IMR-90 (cell line): Measurements from ENCODE around the gene PROCA1. TPM values are rescaled to one million over a fixed set of nuclear protein-coding genes. Genes with fewer than 3 reads are reported as not detected.
"Not testable (repeated sequence)": the region's sequence is repeated elsewhere in the genome, so short reads cannot be mapped to it uniquely, and the experiment has no call there.

Experiments
- ATAC-seq: fragments of 200-7000 bp; cut with Tn5 transposase; 2 replicates; pipeline ENCODE4 v1.9.1; 2020; ENCODE audit warnings: low read depth, mild to moderate bottlenecking, moderate library complexity
- BruUV-seq: library from RNA; stranded (reverse); fragments of 400-500 nt; replicated peaks from 2 replicates; lab custom pipeline; 2021; lab: Mats Ljungman, UMichigan
- CTCF ChIA-PET: fragments of 300-600 bp; formaldehyde crosslinking; extraction: SDS; loops from one replicate; lab custom pipeline; 2021; ENCODE audit warnings: antibody characterized with exemption; lab: Yijun Ruan, JAX
- POLR2A ChIA-PET: fragments of 300-600 bp; sonication (Branson Sonifier 250); formaldehyde crosslinking; loops from one replicate; lab custom pipeline; 2022; ENCODE audit warnings: antibody characterized with exemption; ENCODE audit not compliant: unreplicated experiment; lab: Charles Lee
- DNase-seq: peaks from one replicate; pipeline ENCODE4 v3.0.0; 2013
- H2AFZ ChIP-seq: replicated peaks from 2 replicates; pipeline ENCODE3; 2013; ENCODE audit warnings: low read length, mild to moderate bottlenecking; ENCODE audit not compliant: poor library complexity
- H2AK5ac ChIP-seq: 2 replicates; pipeline ENCODE4 v1.6.1; 2013; ENCODE audit warnings: low read depth, low read length, inconsistent platforms
- H2AK9ac ChIP-seq: replicated peaks from 2 replicates; pipeline ENCODE3; 2013; ENCODE audit warnings: mild to moderate bottlenecking, low read depth, low read length, moderate library complexity; ENCODE audit not compliant: poor library complexity
- H2BK120ac ChIP-seq: 2 replicates; pipeline ENCODE4 v1.6.1; 2013; ENCODE audit warnings: low read depth, low read length, inconsistent platforms
- H2BK15ac ChIP-seq: 3 replicates; pipeline ENCODE4 v1.6.1; 2013; ENCODE audit warnings: low read depth, low read length, inconsistent platforms
- H2BK20ac ChIP-seq: 2 replicates; pipeline ENCODE4 v1.6.1; 2013; ENCODE audit warnings: low read depth, mild to moderate bottlenecking, inconsistent platforms, low read length, moderate library complexity
- H2BK5ac ChIP-seq: 2 replicates; pipeline ENCODE4 v1.6.1; 2013; ENCODE audit warnings: mild to moderate bottlenecking, low read depth, low read length, inconsistent platforms; ENCODE audit not compliant: poor library complexity, severe bottlenecking
- H3K14ac ChIP-seq: replicated peaks from 2 replicates; pipeline ENCODE4 v1.6.1; 2013; ENCODE audit warnings: low read depth, low read length, inconsistent platforms
- H3K18ac ChIP-seq: 2 replicates; pipeline ENCODE4 v1.6.1; 2013; ENCODE audit warnings: low read depth, low read length, control low read depth
- H3K23ac ChIP-seq: 2 replicates; pipeline ENCODE4 v1.6.1; 2013; ENCODE audit warnings: low read depth, low read length, inconsistent platforms
- H3K27ac ChIP-seq: 2 replicates; pipeline ENCODE4 v1.5.1; 2013; ENCODE audit warnings: mild to moderate bottlenecking, control low read depth, low read length; ENCODE audit not compliant: insufficient read depth
- H3K27me3 ChIP-seq: 2 replicates; pipeline ENCODE4 v1.6.1; 2013; ENCODE audit warnings: low read length; ENCODE audit not compliant: control insufficient read depth, insufficient read depth
- H3K36me3 ChIP-seq: 2 replicates; pipeline ENCODE4 v1.6.1; 2013; ENCODE audit warnings: low read length, mixed read lengths; ENCODE audit not compliant: control insufficient read depth, insufficient read depth
- H3K4ac ChIP-seq: 2 replicates; pipeline ENCODE4 v1.6.1; 2013; ENCODE audit warnings: low read depth, low read length, inconsistent platforms
- H3K4me1 ChIP-seq: 2 replicates; pipeline ENCODE4 v1.6.1; 2013; ENCODE audit warnings: low read length, mixed read lengths; ENCODE audit not compliant: control insufficient read depth, insufficient read depth
- H3K4me2 ChIP-seq: 2 replicates; pipeline ENCODE4 v1.6.1; 2013; ENCODE audit warnings: low read depth, mild to moderate bottlenecking, control low read depth, low read length, moderate library complexity
- H3K4me3 ChIP-seq: 2 replicates; pipeline ENCODE4 v1.5.1; 2013; ENCODE audit warnings: low read depth, mild to moderate bottlenecking, control low read depth, low read length, moderate library complexity; ENCODE audit not compliant: insufficient read depth
- H3K56ac ChIP-seq: 2 replicates; pipeline ENCODE4 v1.6.1; 2013; ENCODE audit warnings: low read length, inconsistent platforms; ENCODE audit not compliant: insufficient read depth; ENCODE audit errors: extremely low read depth
- H3K79me1 ChIP-seq, 2 experiments: 2 replicates each; pipeline ENCODE4 v1.6.1; 2013; ENCODE audit warnings: low read length in 2 of 2, inconsistent platforms in 1 of 2, low read depth in 1 of 2
- H3K9ac ChIP-seq: 2 replicates; pipeline ENCODE4 v1.6.1; 2013; ENCODE audit warnings: low read depth, low read length, control low read depth
- H3K9me1 ChIP-seq: 2 replicates; pipeline ENCODE4 v1.6.1; 2013; ENCODE audit warnings: low read length, inconsistent platforms; ENCODE audit not compliant: insufficient read depth
- H3K9me3 ChIP-seq: 2 replicates; pipeline ENCODE4 v1.6.1; 2013; ENCODE audit warnings: low read length; ENCODE audit not compliant: control insufficient read depth, insufficient read depth
- H4K20me1 ChIP-seq: 2 replicates; pipeline ENCODE4 v1.6.1; 2013; ENCODE audit warnings: low read length, inconsistent platforms; ENCODE audit not compliant: insufficient read depth
- H4K5ac ChIP-seq: 2 replicates; pipeline ENCODE4 v1.6.1; 2013; ENCODE audit warnings: mild to moderate bottlenecking, low read depth, low read length, control low read depth
- H4K8ac ChIP-seq, 2 experiments: 2 replicates each; pipeline ENCODE4 v1.6.1; 2013; ENCODE audit warnings: low read depth in 2 of 2, low read length in 2 of 2, control low read depth in 1 of 2, inconsistent platforms in 1 of 2
- H4K91ac ChIP-seq: 2 replicates; pipeline ENCODE4 v1.6.1; 2013; ENCODE audit warnings: low read depth, low read length, inconsistent platforms; ENCODE audit not compliant: insufficient read depth
- CEBPB ChIP-seq: IDR thresholded peaks from 2 replicates; pipeline ENCODE4 v1.6.1; 2012; ENCODE audit warnings: low read depth, low read length, improper control_type of control experiment
- RAD21 ChIP-seq: IDR thresholded peaks from 2 replicates; pipeline ENCODE4 v1.6.1; 2012; ENCODE audit warnings: low read length, improper control_type of control experiment
- RCOR1 ChIP-seq: IDR thresholded peaks from 2 replicates; pipeline ENCODE4 v1.6.1; 2012; ENCODE audit warnings: mild to moderate bottlenecking, low read length, improper control_type of control experiment; ENCODE audit not compliant: insufficient replicate concordance
- SMC3 ChIP-seq: fragments of 150-350 bp; IDR thresholded peaks from 2 replicates; pipeline ENCODE4 v1.6.1; 2016; ENCODE audit warnings: low read depth, mild to moderate bottlenecking, antibody characterized with exemption, low read length, moderate library complexity
- WGBS, 2 experiments: methylation state at CpG; one replicate each; pipeline versions ENCODE4 v1.1.5 to v1.1.7; 2013; ENCODE audit warnings: missing lambda C conversion rate in 2 of 2; ENCODE audit not compliant: insufficient read length in 1 of 2; ENCODE audit errors: extremely low coverage in 2 of 2; 5-methylcytosine and 5-hydroxymethylcytosine counted together
- dilution Hi-C: fragments of 300-500 bp; cut with HindIII; formaldehyde crosslinking; loops from one replicate; pipeline ENCODE4 v1.14.3; 2018; ENCODE audit warnings: low sequenced_read_pairs; ENCODE audit not compliant: unreplicated experiment
- in situ Hi-C: fragments of 300-500 bp; cut with MboI; formaldehyde crosslinking; loops from 3 replicates; pipeline ENCODE4 v1.14.3; 2019; ENCODE audit warnings: low sequenced_read_pairs, inconsistent platforms, mixed read lengths
- intact Hi-C: fragments of 100-400 bp; cut with micrococcal nuclease; formaldehyde crosslinking; loops from 2 replicates; pipeline ENCODE4 v1.10.0; 2022
- polyA plus RNA-seq, 3 experiments: library from polyadenylated mRNA; depleted of rRNA; stranded (reverse); fragments of >200 nt; gene quantifications; 2 replicates each; pipeline ENCODE4 v1.2.3, GENCODE V29; 2012; ENCODE audit warnings: low replicate concordance in 1 of 3
- total RNA-seq: library from RNA; depleted of rRNA; stranded (reverse); fragments of >200 nt; gene quantifications from 2 replicates; pipeline ENCODE4 v1.2.3, GENCODE V29; 2012

The PROCA1 gene
- total and polyA plus RNA-seq, 2 of the 4 experiments (the other 2 are of a cell fraction) = 0.36 to 1.7 TPM

- TF ChIP-seq CEBPB (no peak), SMC3 (no peak), RAD21 (no peak), RCOR1 (no peak)
Measured at GRCh38 chr17:28661635-28662526, 49.8 kb downstream of the PROCA1 start, which contains the start of the genes SDF2 and SUPT6H (continued).

GRCh38 chr17:28659497-28659881 lies 52.2 kb downstream of the PROCA1 start:
- H2AK5ac ChIP-seq, POLR2A ChIA-PET, in situ Hi-C loops, H3K14ac ChIP-seq, H2BK20ac ChIP-seq, H3K4me2 ChIP-seq, H3K56ac ChIP-seq, H3K23ac ChIP-seq, CTCF ChIA-PET, H3K4me1 ChIP-seq, H3K18ac ChIP-seq, H4K5ac ChIP-seq, H3K27me3 ChIP-seq, dilution Hi-C loops, ATAC-seq, H3K4me3 ChIP-seq, H3K27ac ChIP-seq, BruUV-seq, H2BK5ac ChIP-seq, intact Hi-C loops, H3K9me3 ChIP-seq, H3K9ac ChIP-seq, H2AK9ac ChIP-seq, H2BK120ac ChIP-seq, DNase-seq, H4K8ac ChIP-seq, H2BK15ac ChIP-seq, H3K4ac ChIP-seq, H2AFZ ChIP-seq, H4K91ac ChIP-seq: not testable (repeated sequence)
- peaks cover 48% of the 10 kb centered on the region for H4K20me1 ChIP-seq
- peaks cover 9 to 62% of the 10 kb centered on the region in 2 experiments; a peak in 3 of 4 replicates for H3K79me1 ChIP-seq
- peaks cover 17% of the 10 kb centered on the region for H3K36me3 ChIP-seq
- H3K9me1 ChIP-seq = peaks cover 11% of the 10 kb centered on the region; the same call in 1 of the 2 replicates
- no CpG with 5 or more reads among the region's 23 CpGs for WGBS, 2 experiments

GRCh38 chr17:28658766-28659496 lies 52.8 kb downstream of the PROCA1 start:
- Histone ChIP-seq H3K79me1 (peaks cover 12 to 58% of the 10 kb centered on the region in 2 experiments; a peak in 3 of 4 replicates), H3K9me1 (peaks cover 11% of the 10 kb centered on the region; the same call in 1 of the 2 replicates), H4K20me1 (peaks cover 42% of the 10 kb centered on the region), H3K36me3 (peaks cover 19% of the 10 kb centered on the region)
- H2AFZ ChIP-seq, POLR2A ChIA-PET, H3K4ac ChIP-seq, H3K23ac ChIP-seq, CTCF ChIA-PET, ATAC-seq, H4K8ac ChIP-seq, BruUV-seq, H2BK5ac ChIP-seq, H4K5ac ChIP-seq, H3K9ac ChIP-seq, DNase-seq, H3K4me1 ChIP-seq, H3K56ac ChIP-seq, H3K14ac ChIP-seq, H3K27ac ChIP-seq, H2AK9ac ChIP-seq, H2BK20ac ChIP-seq, H2BK15ac ChIP-seq, H3K27me3 ChIP-seq, dilution Hi-C loops, in situ Hi-C loops, intact Hi-C loops, H2AK5ac ChIP-seq, H3K4me2 ChIP-seq, H3K18ac ChIP-seq, H4K91ac ChIP-seq, H2BK120ac ChIP-seq, H3K4me3 ChIP-seq, H3K9me3 ChIP-seq: not testable (repeated sequence)
- WGBS, 2 experiments = 97% methylated on average over 20 of the region's 46 CpGs; no CpG with 5 or more reads in 1 of the 2 experiments
